GM21717 (cell line): ENCODE results near the gene CLDN4.
"Not testable (repeated sequence)": the region's sequence is repeated elsewhere in the genome, so short reads cannot be mapped to it uniquely, and the experiment has no call there.

Experiments used
- ATAC-seq: cut with Tn5 transposase; IDR thresholded peaks from one replicate; pipeline ENCODE4 v1.9.1; 2021; ENCODE audit warnings: mild to moderate bottlenecking, moderate library complexity; ENCODE audit not compliant: unreplicated experiment

The CLDN4 gene

GRCh38 chr7:73830681-73831583, at the start of gene CLDN4:
Gene CLDN4 (plus strand): TSS chr7:73830996. CDS start chr7:73831202, 206 bp downstream.
- ATAC-seq: no peak

- ATAC-seq: no peak
These were observed 44.2 kb upstream of the CLDN4 start for GRCh38 chr7:73786588-73786987.

GRCh38 chr7:73787786-73788048, 43.1 kb upstream of the CLDN4 start:
- ATAC-seq: not testable (repeated sequence)

GRCh38 chr7:73789051-73789450, 41.7 kb upstream of the CLDN4 start:
- no peak for ATAC-seq

GRCh38 chr7:73791170-73791690, 39.6 kb upstream of the CLDN4 start:
- ATAC-seq: not testable (repeated sequence)

GRCh38 chr7:73795188-73795587, 35.6 kb upstream of the CLDN4 start:
- ATAC-seq: not testable (repeated sequence)

GRCh38 chr7:73796656-73797055, 34.1 kb upstream of the CLDN4 start:
- not testable (repeated sequence) for ATAC-seq

- not testable (repeated sequence) for ATAC-seq
These were observed 33.6 kb upstream of the CLDN4 start for GRCh38 chr7:73797176-73797575.

GRCh38 chr7:73799282-73800141, 31.3 kb upstream of the CLDN4 start:
- no peak for ATAC-seq

- ATAC-seq: no peak
These were observed 29.2 kb upstream of the CLDN4 start for GRCh38 chr7:73801577-73801976.

GRCh38 chr7:73802459-73802858, 28.3 kb upstream of the CLDN4 start:
- no peak for ATAC-seq

- ATAC-seq: no peak
These were observed 21.3 kb upstream of the CLDN4 start for GRCh38 chr7:73809467-73809951.

GRCh38 chr7:73810998-73811360, 19.8 kb upstream of the CLDN4 start:
- no peak for ATAC-seq

- no peak for ATAC-seq
These were observed 19.0 kb upstream of the CLDN4 start for GRCh38 chr7:73811760-73812168.

- ATAC-seq: no peak
These were observed 17.8 kb upstream of the CLDN4 start for GRCh38 chr7:73812996-73813395.

- ATAC-seq: no peak
These were observed 15.4 kb upstream of the CLDN4 start for GRCh38 chr7:73815436-73815835.

- no peak for ATAC-seq
These were observed 13.7 kb upstream of the CLDN4 start for GRCh38 chr7:73817121-73817520.

GRCh38 chr7:73820013-73820412, 10.8 kb upstream of the CLDN4 start:
- ATAC-seq: no peak

GRCh38 chr7:73821597-73822285, 9.1 kb upstream of the CLDN4 start:
- ATAC-seq: not testable (repeated sequence)

- ATAC-seq: no peak
These were observed 8.2 kb upstream of the CLDN4 start for GRCh38 chr7:73822319-73823173.
